Hepatocyte (in vitro differentiated cells): Measurements from ENCODE around the gene EVL.

Source experiments
- EZH2 ChIP-seq: fragments of 200-600 bp; sonication (generic); IDR thresholded peaks from 2 replicates; pipeline ENCODE4 v1.6.1; 2016; ENCODE audit warnings: antibody characterized with exemption, mild to moderate bottlenecking, borderline replicate concordance
- EZH2phosphoT487 ChIP-seq: fragments of 200-600 bp; sonication (generic); IDR thresholded peaks from one replicate; pipeline ENCODE4 v1.6.1; 2018; ENCODE audit warnings: antibody characterized with exemption, mild to moderate bottlenecking, low read depth, moderate library complexity; ENCODE audit not compliant: unreplicated experiment, severe bottlenecking

DNA sequence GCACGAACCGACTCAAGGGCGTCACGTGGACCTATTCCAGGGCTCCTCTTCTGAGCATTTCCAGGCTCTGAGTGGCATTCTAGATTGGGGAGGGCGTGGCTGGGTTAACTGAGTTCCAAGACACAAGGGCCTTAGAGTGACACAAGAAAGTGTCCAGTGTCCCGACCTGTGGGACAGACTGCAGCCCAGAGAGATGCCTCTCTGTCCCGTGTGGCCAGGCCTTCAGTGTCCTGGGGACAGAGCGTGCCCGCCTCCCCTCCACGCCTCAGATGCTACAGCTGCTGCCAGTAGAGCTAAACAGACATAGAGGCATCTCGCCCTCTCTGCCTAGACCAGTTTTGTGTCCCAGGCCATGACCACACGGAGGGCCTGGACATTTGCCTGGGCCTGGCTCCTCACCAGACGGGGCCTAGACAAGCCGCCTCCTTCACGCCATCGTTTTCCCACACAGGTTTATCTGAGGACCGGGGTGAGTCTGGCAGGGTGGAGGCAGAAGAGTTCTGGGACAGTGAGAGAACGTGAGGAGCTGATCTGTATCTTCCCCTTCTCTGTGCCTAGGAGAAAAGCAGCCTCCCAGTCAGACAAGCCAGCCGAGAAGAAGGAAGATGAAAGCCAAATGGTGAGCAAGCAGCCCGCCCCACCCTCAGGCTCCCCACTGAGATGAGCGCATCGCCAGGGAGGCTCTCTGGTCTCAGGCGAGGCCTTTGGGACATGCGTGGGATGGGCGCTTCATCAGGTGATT is 67.1 kb downstream of the EVL start:
- TF ChIP-seq EZH2phosphoT487 (no peak), EZH2 (no peak)
